Measurements from ENCODE around the gene QPCTL. TPM values are rescaled to one million over a fixed set of nuclear protein-coding genes. Genes with fewer than 3 reads are reported as not detected.

QPCTL gene
- total and polyA plus RNA-seq, 10 of the 15 experiments (the other 5 are each of a cell fraction or from before 2014, with no cell fraction given), result 1.1 to 22.6 (median 11.2) TPM

DNA sequence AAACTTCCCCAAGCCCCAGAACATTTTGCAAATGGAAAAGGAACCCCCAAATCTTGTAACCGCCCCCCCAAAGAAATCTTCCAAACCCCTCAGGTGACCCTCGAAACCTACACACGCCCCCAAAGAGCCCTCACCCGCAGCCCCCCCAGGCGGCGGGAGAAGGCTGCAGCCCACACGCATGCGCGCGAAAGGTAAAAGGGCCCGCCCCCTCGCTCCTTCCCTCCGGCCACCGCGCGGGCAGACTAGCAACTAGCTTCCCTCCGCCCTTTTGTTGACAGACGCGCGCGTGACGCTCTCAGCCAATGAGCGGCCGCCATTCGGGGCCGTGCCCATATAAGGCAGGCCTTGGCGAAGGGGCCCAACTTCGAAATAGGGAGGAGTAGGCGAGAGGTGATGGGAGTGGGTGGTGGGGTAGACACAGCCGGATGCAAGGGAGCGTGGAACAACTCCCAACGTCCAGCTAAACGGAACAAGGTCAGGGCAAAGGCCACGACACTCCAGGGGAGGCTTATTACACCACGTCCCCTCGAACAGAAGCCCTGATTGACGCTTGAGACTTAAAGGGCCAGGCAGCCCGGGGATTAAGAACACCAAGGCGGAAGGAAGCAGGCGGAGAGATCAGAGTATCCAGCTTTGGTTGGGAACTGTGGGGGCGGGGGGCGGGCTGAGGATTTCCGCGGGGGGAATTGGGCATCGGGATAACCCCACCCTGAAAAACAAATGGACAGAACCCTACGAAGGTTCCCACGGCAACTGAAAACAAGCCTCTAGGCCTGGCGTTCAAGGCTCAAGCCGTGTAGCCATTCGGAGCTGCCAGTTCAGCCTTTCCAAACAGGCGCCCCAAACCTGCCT, 24.9 kb downstream of the QPCTL start (continued):
- TF ChIP-seq, protein P1, sequence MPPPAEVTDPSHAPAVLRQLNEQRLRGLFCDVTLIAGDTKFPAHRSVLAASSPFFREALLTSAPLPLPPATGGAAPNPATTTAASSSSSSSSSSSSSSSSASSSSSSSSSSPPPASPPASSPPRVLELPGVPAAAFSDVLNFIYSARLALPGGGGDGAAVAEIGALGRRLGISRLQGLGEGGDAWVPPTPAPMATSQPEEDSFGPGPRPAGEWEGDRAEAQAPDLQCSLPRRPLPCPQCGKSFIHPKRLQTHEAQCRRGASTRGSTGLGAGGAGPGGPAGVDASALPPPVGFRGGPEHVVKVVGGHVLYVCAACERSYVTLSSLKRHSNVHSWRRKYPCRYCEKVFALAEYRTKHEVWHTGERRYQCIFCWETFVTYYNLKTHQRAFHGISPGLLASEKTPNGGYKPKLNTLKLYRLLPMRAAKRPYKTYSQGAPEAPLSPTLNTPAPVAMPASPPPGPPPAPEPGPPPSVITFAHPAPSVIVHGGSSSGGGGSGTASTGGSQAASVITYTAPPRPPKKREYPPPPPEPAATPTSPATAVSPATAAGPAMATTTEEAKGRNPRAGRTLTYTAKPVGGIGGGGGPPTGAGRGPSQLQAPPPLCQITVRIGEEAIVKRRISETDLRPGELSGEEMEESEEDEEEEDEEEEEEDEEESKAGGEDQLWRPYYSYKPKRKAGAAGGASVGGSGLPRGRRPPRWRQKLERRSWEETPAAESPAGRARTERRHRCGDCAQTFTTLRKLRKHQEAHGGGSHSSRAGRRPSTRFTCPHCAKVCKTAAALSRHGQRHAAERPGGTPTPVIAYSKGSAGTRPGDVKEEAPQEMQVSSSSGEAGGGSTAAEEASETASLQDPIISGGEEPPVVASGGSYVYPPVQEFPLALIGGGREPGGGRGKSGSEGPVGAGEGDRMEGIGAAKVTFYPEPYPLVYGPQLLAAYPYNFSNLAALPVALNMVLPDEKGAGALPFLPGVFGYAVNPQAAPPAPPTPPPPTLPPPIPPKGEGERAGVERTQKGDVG (CRISPR knock-in tag; IDR thresholded peaks at IDR 0.05), result no peak
- TF ChIP-seq EED (IDR thresholded peaks at IDR 0.05; ENCODE audit: low read depth) (no peak; the same call in 1 of the 2 replicates), NR2C2 (IDR thresholded peaks at IDR 0.05; ENCODE audit: borderline replicate concordance, control insufficient read depth, insufficient read length, low read depth) (no peak), TCF3 (IDR thresholded peaks at IDR 0.05; ENCODE audit: borderline replicate concordance, insufficient read depth, low read depth, low read length) (no peak), CEBPB (IDR thresholded peaks at IDR 0.05; ENCODE audit: borderline replicate concordance in 1 of 2, low read depth in 2 of 2, low read length in 2 of 2) (no peak), SMC3 (IDR thresholded peaks at IDR 0.05; ENCODE audit: borderline replicate concordance, low read length) (0 out of 2 replicates have a peak, but pooled peaks have one; percentile 19), MXI1 (IDR thresholded peaks at IDR 0.05; ENCODE audit: low read depth, low read length) (peak; percentile 26; the same call in 1 of the 2 replicates), SMAD1 (IDR thresholded peaks at IDR 0.05; ENCODE audit: low read depth, partially characterized antibody) (no peak), ZBED1 (IDR thresholded peaks at IDR 0.05; ENCODE audit: borderline replicate concordance) (peak; percentile 70; the same call in 1 of the 2 replicates), NR2F1 (conservative IDR thresholded peaks at IDR 0.05) (peak; percentile 99), MYC (IDR thresholded peaks at IDR 0.05; ENCODE audit: insufficient read depth, insufficient read length, insufficient replicate concordance, low read length, severe bottlenecking) (no peak), IKZF1 (conservative IDR thresholded peaks at IDR 0.05) (peak; percentile 89), CBX5 (IDR thresholded peaks at IDR 0.05; ENCODE audit: low read depth) (no peak), ATF7 (IDR thresholded peaks at IDR 0.05; ENCODE audit: low read depth) (peak; percentile 81), DPF2 (IDR thresholded peaks at IDR 0.05) (peak; percentile 71; the same call in 1 of the 2 replicates), ZNF274 (IDR thresholded peaks at IDR 0.05; ENCODE audit: insufficient read depth, insufficient read length) (no peak), KLF5 (IDR thresholded peaks at IDR 0.05; ENCODE audit: partially characterized antibody) (peak; percentile 87)
- TF ChIP-seq, protein P2, sequence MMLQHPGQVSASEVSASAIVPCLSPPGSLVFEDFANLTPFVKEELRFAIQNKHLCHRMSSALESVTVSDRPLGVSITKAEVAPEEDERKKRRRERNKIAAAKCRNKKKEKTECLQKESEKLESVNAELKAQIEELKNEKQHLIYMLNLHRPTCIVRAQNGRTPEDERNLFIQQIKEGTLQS (IDR thresholded peaks at IDR 0.05; ENCODE audit: borderline replicate concordance, extremely low read depth, low read depth, low read length), result peak; percentile 57; the same call in 1 of the 2 replicates
- TF ChIP-seq, protein P3, sequence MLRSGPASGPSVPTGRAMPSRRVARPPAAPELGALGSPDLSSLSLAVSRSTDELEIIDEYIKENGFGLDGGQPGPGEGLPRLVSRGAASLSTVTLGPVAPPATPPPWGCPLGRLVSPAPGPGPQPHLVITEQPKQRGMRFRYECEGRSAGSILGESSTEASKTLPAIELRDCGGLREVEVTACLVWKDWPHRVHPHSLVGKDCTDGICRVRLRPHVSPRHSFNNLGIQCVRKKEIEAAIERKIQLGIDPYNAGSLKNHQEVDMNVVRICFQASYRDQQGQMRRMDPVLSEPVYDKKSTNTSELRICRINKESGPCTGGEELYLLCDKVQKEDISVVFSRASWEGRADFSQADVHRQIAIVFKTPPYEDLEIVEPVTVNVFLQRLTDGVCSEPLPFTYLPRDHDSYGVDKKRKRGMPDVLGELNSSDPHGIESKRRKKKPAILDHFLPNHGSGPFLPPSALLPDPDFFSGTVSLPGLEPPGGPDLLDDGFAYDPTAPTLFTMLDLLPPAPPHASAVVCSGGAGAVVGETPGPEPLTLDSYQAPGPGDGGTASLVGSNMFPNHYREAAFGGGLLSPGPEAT (IDR thresholded peaks at IDR 0.05; ENCODE audit: low read depth), result peak; percentile 99
- TF ChIP-seq, protein P4, sequence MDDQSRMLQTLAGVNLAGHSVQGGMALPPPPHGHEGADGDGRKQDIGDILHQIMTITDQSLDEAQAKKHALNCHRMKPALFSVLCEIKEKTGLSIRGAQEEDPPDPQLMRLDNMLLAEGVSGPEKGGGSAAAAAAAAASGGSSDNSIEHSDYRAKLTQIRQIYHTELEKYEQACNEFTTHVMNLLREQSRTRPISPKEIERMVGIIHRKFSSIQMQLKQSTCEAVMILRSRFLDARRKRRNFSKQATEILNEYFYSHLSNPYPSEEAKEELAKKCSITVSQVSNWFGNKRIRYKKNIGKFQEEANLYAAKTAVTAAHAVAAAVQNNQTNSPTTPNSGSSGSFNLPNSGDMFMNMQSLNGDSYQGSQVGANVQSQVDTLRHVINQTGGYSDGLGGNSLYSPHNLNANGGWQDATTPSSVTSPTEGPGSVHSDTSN (IDR thresholded peaks at IDR 0.05; ENCODE audit: insufficient replicate concordance, low read depth, low read length), result peak; percentile 95
- TF ChIP-seq, protein P5, sequence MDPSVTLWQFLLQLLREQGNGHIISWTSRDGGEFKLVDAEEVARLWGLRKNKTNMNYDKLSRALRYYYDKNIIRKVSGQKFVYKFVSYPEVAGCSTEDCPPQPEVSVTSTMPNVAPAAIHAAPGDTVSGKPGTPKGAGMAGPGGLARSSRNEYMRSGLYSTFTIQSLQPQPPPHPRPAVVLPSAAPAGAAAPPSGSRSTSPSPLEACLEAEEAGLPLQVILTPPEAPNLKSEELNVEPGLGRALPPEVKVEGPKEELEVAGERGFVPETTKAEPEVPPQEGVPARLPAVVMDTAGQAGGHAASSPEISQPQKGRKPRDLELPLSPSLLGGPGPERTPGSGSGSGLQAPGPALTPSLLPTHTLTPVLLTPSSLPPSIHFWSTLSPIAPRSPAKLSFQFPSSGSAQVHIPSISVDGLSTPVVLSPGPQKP (IDR thresholded peaks at IDR 0.05; ENCODE audit: low read depth, low read length), result peak; percentile 97
